NCI-H2171 treated with DMSO at 0.1 percent for 48 hours (cell line): ENCODE data around the gene ADRB1.

Experiments
- DNase-seq: peaks from one replicate; lab custom pipeline; 2025; lab: John Stamatoyannopoulos, UW

The ADRB1 gene

DNA sequence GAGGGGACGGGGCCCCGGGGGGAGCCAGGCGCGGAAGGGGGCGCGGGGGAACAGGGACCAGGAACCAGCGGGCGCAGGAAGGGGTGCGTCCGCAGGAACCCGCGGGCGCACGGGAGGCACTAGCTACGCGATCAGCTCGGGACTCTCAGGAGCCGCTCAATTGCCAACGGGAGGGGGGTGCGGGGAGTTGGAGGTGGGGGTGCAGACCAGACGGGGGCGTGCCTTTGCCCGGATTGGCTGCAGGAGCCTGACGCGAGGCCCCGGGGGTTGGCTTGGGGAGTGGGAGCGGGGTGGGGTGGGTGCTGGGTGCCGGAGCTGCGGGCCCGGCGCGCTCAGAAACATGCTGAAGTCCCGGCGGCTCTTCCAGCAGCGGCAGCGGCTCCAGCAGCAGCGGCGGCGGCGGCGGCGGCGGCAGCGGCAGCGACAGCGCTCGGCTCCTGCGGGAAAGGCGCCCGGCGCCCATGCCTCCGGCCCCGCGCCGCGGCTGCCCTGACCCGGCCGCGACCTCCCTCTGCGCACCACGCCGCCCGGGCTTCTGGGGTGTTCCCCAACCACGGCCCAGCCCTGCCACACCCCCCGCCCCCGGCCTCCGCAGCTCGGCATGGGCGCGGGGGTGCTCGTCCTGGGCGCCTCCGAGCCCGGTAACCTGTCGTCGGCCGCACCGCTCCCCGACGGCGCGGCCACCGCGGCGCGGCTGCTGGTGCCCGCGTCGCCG is at the start of gene ADRB1:
ADRB1 (plus strand) TSS at position 335 of the 715 bp plus-strand sequence; CDS start at position 602, 267 bp downstream.
- DNase-seq: peak; percentile 12

DNA sequence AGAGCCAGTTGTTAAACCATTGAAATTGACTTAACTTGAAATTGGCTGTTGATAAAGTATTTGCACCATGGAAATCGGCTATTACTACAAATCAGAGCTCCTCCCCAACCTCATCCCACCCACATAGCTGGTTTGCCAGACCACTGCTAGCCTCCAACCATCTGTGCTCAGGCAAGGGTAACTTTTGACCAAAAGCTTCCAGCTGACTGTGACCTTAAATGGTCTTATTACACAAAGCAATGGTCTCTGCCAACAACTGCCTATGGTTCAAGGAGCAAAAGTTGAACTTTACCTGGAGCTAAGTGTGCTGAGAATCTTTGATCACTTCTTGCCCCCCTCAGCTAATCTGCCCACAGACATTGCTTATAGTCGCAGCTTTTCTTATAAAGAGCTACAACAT is 48.5 kb upstream of the ADRB1 start:
- DNase-seq: no peak

DNA sequence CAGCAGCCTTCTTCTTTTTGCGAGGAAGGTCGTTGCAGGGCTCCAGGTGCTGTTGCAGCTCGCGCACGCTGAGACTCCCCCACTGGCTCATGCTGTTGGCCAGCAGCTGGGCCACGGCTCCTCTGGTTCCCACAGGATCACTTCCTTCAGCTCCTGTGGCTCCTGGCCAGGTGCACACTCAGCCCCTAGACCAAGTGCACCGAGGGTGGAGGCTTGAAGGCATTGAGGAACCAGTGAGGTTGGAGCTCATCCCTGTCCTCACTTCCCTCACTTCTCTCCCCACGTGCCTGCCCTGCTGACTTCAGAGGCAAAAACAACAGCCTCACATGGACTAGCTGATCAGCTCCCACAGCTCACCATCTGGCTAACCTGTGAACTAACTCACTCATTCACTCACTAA is 46.2 kb upstream of the ADRB1 start:
- DNase-seq: peak; percentile 29

DNA sequence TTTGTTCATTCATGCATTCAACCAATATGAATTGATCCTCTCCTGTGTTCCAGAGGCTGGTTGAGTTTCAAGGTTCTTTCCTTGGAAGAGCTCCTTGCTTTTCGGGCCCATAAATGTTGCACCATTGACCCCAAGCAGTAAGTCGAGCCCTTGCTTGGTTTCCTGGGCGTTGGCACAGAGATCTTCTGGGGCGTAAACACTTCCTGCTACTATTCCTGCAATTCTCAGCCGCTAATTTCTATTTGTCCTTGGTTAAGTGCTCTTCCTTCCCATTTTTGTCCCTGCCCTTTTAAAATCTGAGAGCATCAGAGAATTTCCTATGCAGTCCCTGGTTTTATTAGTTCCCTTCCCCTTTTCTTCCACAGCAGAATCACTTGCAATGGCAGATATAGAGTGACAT is 44.1 kb upstream of the ADRB1 start:
- no peak for DNase-seq

DNA sequence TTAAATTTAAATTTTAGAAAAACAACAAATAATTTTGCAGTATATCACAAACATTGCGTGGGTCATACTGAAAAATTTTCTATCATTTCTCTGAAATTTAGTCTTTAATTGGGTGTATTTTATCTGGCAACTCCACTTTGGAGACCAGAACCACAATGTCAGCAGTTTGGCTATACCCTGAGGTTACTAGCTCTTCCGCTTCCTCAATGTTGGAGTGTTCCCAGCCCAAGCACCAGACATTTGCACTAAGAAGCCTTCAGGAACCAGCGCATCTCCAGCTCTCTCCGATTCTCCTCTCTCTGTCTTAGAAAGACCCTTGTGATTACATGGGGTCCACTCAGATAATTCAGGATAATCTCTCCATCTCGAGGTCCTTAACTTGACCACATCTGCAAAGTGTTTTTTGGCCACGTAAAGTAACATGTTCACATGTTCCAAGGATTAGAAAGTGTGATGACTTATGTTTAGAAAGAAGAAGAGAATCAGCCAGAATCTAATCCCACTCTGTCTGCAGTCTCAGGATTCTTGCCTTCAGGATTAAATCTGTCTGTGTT is 43.1 kb upstream of the ADRB1 start:
- no peak for DNase-seq

DNA sequence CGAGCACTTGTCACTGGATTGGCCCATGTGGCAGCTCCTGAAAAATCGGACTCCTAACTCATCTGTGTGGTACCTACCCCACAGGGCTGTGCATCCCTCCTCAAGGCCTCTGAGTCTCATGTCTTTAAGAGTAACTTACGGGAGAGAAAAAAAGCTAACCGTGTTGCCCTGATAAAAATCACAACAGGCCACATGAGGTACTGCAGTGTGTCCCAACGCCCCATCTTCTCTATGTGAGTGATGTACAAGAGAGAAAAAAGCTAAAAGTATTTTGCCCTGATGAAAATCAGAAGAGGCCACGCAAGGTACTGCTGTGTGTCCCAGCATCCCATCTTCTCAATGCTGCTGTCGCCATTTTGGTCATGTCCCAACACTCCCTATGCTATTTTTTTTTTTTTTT is 41.2 kb upstream of the ADRB1 start:
- peak; percentile 40 for DNase-seq

DNA sequence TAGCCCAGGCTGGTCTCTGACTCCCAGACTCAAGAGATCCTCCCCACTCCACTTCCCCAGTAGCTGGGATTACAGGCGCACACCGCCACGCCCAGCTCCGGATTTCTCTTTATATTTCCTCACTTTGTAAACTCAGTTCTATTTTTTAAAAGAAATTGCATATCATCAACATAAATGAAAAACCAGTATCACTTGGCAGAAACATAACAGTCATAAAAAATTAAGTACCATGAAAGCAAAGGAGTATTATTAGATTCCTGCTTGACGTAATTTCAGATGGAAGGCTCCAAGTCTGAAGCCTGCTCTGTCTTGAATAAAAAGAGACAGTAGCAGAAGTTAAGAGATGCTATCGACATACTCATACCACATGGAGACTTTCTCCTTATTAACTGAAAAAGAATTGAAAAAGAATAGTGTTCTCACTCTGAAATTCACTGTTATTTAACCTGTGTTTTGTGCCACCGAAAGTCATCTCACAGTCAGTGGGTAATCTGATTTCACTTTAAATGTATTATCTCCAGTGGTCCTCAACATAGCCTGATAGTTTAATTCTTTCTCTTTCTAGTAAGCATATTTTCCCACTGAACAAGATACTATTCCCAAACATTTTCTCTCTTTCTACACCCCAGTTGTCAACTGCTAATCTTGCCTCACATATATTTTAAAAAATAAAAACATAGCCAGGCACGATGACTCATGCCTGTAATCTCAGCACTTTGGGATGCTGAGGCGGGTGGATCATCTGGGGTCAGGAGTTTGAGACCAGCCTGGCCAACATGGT is 40.3 kb upstream of the ADRB1 start:
- no peak for DNase-seq

DNA sequence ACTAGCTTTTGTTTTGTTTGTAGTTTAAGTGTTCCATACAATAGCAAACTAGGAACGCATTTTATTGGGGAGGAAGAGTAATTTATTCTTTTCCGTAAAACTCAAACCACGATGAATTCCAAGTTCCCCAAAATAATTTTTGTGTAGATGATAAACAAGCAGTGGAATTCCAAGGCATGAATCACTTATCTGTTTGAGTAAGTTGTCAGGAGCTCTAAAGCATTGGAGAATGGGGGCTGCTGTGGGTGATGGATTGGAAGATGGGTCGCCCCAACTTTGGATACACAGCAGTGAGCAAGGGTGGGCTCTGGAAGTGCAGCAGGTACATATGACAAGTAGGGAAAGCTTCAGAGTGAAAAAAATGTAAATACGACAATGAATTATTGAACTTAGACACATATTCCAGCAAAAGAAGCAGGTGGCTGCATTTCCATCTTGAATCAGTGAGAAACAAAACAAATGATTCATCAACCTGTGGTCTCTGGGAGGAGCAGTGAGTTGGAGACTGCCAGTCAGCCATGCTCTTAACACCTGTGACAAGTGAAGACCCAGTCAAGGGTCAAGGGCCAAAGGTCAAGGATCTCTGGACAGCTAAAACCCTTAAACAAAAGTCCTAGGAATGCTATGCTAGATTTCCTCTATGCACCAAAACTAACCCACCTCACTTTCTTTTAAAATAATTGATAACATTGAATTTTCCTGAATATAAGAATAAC is 34.2 kb upstream of the ADRB1 start:
- DNase-seq: no peak

DNA sequence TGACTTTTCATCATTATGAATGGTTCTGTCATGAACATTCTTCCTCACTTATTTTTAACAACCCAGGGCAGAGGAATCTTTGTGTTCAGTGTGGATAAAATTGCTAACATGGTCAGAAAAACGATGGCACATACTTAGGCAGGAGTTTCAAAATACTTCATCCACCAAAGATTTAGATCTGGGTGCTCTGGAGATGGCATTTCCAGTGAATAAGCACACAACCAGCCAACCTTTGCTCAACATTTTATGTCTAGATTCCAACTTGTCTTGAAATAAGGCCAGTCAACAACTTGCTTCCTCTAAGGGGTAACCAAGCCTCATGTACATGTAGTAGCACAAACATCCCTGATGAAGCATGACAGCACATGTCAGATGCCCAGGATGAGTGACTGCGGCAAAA is 33.4 kb upstream of the ADRB1 start:
- no peak for DNase-seq

DNA sequence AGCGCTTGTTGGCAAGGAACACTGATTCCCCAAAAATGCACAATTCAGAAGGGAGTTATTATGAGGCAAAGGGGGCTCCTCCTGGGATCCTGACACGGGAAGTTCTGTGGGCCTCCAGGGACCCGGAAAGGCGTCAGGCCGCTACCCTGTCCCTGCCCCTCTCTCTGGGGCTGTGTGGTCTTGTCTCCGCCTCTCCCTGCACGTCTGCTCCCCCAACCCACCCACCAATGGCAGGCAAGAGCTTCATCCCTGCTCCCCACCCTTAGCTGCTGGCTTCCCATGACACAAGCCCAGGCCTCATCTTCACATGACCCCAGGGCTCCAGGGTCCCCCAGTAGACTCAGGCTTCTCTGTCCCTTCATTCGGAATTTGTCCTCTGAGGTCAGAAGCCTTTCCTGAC is 31.0 kb upstream of the ADRB1 start:
- no peak for DNase-seq

DNA sequence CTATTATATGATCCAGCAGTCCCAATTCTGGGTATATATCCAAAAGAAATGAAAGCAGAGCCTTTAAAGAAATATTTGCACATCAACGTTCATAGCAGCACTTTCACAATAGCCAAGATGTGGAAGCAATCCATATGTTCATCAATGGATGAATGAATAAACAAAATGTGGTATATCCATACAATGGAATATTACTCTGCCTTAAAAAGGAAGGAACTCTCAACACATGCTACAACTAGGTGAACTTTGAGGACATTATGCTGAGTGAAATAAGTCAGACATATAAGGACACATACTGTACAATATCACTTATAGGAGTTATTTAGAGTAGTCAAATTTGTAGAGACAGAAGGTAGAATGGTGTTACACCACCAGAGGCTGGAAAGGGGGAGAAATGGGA is 28.0 kb upstream of the ADRB1 start:
- DNase-seq: no peak

DNA sequence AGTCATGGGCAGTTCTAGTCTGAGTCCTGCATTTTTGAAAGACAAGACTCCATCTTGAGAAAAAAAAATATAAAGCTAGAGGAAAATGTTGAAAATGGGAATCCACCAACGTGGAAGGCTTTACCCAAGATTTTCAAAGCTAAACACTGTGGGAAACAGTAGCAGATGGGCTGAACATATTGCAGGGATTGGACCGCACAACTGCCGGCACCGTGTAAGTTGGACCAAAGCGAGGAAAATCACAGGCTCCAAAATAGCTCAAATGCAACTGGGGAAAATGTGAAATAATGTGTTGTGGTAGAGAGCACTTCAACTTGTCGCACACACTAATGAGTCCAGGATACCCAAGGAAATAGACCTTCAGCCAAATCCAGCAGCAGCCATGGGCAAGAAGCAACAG is 26.4 kb upstream of the ADRB1 start:
- DNase-seq: no peak

DNA sequence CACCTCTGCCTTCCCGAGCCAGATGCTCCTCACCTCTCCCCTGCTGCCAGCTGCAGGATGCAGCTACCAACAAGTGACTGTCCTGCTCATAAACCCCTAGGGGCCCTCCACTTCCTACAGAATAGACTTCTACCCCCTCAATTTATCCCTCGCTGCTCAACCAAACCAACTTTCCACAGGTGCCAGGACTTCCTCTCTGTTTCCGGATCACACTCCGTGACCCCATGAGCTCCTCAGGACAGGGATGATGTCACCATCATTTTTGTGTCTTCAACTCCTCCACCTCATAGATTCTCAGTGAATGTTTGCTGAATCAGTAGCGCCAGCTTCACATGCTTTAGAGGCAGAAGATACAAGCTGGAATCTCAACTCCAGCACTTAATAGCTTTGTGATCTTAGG is 25.8 kb upstream of the ADRB1 start:
- DNase-seq: no peak

DNA sequence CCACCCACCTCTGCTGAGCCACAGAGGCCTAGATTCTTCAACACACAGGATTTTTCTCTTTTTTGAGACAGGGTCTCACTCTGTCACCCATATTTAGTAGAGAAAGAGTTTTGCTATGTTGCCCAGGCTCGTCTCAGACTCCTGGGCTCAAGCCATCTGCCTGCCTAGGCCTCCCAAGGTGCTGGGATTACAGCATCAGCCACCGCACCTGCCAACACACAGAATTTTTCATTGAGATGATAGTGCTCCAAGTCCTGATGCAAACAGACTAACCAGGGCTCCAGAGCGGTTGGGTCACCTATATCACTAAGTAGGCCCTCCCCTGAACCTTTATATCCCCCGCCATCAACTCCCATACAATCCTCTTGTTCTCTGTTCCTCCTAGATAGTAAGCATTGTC is 24.4 kb upstream of the ADRB1 start:
- no peak for DNase-seq

DNA sequence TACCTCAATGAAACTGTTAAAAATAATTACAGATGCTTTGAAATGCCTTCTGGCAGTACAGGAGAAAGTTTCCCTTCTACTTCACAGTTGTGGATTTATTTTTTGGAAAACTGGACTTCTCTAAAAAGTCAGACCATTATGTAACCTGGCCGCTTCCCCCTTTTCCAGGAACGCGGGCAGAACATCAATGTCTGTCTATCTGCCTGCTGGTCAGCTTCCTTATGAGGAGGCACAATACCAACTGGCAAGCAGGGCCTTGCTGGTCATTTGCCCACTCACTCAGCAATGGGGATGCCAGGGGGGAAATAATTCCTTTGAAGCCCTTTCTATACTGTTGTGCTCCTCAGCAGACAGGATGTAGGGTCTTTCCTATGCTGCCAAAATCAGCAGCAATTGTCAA is 22.5 kb upstream of the ADRB1 start:
- no peak for DNase-seq

DNA sequence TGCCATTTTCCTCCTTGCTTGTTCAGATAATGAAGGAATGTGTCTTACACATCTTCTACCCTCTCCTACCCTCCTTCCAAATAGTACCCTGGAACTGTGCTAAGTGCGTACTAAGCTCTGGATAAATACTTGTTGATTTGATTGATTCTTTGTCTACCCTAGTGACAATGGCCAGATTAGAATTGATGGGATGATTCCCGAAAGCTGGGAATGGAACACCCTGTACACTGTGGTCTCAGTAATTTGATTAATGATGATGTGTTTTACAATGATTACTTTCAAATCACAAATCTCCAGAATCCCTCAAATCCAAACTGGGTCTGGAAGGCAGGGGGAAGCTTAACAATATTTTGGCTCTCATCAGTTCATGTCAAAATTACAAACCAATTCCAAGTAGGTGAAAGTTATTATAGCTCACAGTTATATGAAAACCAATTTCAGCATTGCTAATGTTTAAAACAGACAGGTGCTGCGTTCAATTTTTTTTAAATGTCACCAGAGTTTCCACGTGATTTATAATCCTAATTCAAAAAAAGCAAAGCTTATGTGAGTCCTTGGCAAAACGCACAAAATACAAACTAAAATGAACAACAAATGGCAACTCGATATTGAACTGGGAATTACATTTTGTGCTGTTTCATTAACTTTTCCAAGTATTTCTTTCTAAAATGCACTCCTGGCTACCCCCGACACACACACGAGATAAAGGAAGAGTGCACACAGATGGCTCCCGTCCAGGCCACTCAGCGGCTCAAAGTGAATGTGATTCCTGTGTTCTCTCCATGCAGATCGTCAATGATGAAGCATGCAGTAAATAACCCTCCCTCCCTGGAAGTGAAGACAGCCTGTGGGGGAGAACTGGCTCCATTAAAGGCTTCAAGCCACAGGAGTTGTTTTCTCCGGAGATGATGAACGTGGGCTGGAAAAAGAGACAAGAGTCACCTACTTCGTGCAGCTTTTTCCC is 21.7 kb upstream of the ADRB1 start:
- no peak for DNase-seq

DNA sequence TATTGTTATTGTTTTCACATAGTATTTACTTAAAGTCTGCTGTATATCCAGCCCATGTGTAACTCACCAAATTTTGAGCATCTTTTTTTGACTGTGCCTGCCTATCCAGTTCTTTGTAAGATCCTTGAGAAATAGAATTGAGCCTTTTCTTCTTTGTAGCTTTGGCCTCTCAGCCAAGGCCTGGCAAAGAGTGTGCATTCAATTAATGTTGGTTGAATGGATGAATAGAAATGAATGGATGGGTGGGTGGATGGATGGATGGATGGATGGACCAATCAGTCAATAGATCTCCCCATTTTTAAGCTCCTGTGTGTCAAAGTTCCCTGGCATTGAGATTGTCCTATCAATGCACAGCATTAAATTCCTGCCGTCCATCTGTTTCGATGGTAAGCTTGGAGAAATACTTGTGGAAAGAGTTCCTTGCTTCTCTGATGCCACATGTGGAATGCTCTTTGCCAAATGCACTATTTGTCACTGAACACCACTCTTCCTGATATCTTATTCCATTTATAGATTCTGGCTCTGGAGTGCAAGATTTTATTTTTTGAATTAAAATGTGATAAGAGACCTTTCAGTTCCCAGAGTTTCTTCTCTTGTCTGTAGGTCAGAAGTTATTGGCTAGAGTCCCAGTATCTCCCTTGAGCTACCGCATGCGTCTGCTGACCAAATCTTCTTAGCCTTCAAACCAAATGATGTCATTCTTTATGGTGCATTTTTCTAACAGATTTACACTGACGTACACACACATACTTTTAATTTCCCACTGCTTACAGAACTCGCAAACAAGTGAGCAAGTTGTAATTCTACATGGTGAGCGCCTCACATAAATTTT is 20.7 kb upstream of the ADRB1 start:
- DNase-seq: no peak

DNA sequence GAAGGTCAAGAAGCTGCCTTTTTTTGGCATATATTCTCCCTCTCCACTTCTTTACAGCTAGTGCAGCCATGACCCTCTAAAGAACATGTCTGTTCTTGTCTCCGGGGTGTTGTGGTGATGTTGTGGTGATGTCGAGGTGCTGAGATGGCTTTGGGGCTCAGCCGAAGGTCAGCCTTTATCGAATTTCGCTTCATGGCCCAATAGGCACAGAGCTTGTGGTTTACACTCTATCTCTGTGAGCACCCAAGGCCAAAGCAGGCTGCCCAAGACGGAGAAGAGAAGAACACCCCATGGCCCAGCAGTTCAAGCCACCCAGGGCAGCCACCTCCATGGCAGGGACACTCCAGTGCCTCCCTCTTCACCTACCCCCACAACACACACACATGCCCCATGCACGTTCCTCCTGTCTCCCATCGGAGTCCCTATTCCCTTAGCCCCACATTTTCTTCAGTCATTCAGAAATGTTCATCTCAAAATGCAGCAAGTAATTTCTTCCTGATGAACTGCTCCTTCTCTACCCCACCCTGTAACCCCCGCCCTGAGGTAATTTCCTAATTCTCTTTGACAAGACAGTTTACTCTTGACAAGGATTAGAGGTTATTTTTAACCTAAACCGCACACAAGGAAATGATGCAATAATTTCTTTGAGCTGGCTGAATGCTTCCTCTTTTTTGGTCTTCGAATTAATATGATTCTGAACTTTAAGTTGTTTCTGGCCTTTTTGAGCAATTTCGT is 18.6 kb upstream of the ADRB1 start:
- DNase-seq: no peak

DNA sequence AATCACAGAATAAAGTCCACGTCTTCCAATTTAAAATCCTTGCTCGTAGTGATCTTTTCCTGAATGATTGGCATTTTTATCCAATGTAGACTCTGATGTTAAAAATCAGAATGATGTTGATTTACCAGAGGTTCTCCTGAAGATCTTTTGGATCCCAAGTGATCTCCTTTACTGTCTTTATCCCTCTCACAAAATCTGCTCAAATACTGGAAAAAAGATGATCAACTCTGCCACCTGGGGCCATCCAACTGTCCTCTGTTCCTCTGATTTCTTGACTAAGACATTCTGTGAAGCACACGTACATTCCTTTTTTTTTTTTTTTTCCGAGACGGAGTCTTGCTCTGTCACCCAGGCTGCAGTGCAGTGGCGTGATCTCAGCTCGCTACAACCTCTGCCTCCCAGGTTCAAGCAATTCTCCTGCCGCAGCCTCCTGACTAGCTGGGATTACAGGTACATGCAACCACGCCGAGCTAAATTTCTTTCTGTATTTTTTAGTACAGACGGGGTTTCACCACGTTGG is 18.0 kb upstream of the ADRB1 start:
- no peak for DNase-seq
